Right lobe of liver (tissue), 6 donors: ENCODE data around the gene PAX5. TPM values are rescaled to one million over a fixed set of nuclear protein-coding genes. Genes with fewer than 3 reads are reported as not detected.

Experiments
- ATAC-seq, 4 donors: fragments of 200-7000 bp; cut with Tn5 transposase; one replicate each; pipeline ENCODE4 v1.9.1; 2020; ENCODE audit warnings: mild to moderate bottlenecking in 4 of 4, moderate library complexity in 4 of 4
- DNase-seq, 3 donors: peaks; one replicate each; pipeline ENCODE4 v3.0.0-alpha.2; 2020
- H3K27ac ChIP-seq, 3 donors: fragments of 200-600 bp; one replicate each; pipeline ENCODE4 v1.8.0; 2022
- H3K27me3 ChIP-seq, 2 donors: fragments of 200-600 bp; one replicate each; pipeline ENCODE4 v1.8.0; 2022
- H3K36me3 ChIP-seq, 4 donors: fragments of 200-600 bp; sonication (generic) in 1 of 4; one replicate each; pipeline versions ENCODE4 v1.5.1 to v1.8.0; 2017 to 2022; ENCODE audit warnings: control low read depth in 1 of 4
- H3K4me1 ChIP-seq, 4 donors: fragments of 200-600 bp; sonication (generic) in 1 of 4; one replicate each; pipeline versions ENCODE4 v1.5.1 to v1.8.0; 2017 to 2022; ENCODE audit warnings: control low read depth in 1 of 4
- H3K4me3 ChIP-seq, 3 donors: fragments of 200-600 bp; one replicate each; pipeline ENCODE4 v1.8.0; 2022
- H3K9me3 ChIP-seq, 4 donors: fragments of 200-600 bp; sonication (generic) in 1 of 4; one replicate each; pipeline versions ENCODE4 v1.5.1 to v1.8.0; 2017 to 2022; ENCODE audit warnings: control low read depth in 1 of 4
- POLR2A ChIP-seq: fragments of 450-650 bp; IDR thresholded peaks from one replicate; pipeline ENCODE4 v1.6.1; 2017; ENCODE audit warnings: antibody characterized with exemption, mild to moderate bottlenecking
- WGBS: methylation state at CpG from one replicate; pipeline ENCODE4 v1.1.6; 2018; ENCODE audit warnings: low coverage, low lambda C conversion rate; ENCODE audit not compliant: insufficient coverage; ENCODE audit errors: missing lambda C conversion rate; 5-methylcytosine and 5-hydroxymethylcytosine counted together
- intact Hi-C, 2 donors: fragments of 100-400 bp; cut with DNase I; formaldehyde crosslinking; loops; one replicate each; pipeline versions ENCODE4 v1.11.2 to v1.14.1; 2022
- total RNA-seq, 6 experiments: library from RNA; depleted of rRNA in 2 of 6; stranded (reverse); fragments of >200 nt in 2 of 6; fragmentation: NEBNext Ultra II Directional in 3 of 6; extraction: Animal tissue kit (Norgen Biotek cat#: 25700) in 3 of 6; gene quantifications; one replicate each; pipeline versions ENCODE4 v1.1.0 to v1.2.4, GENCODE V29; 2016 to 2023
- TF ChIP-seq, protein P1 (sequence below), 4 donors: fragments of 200-600 bp in 3 of 4; fragments of 450-650 bp in 1 of 4; IDR thresholded peaks; one replicate each; pipeline versions ENCODE4 v1.5.1 to v1.8.0; 2016 to 2022; ENCODE audit warnings: antibody characterized with exemption in 4 of 4, mild to moderate bottlenecking in 2 of 4
- donor health status: DM: no; HTN: yes; CAD: no.
- donor health status: DM: no; HTN: no; CAD: no.
- donor health status: DM: no; HTN: no; CAD: no.
- donor health status: DM: no; HTN: yes; CAD: no.
- donor health status: DM: no; HTN: yes; CAD: no.

Gene PAX5
- total RNA-seq, 6 experiments from 2014 or later = 0.12 to 0.18 TPM; not detected in 4

DNA sequence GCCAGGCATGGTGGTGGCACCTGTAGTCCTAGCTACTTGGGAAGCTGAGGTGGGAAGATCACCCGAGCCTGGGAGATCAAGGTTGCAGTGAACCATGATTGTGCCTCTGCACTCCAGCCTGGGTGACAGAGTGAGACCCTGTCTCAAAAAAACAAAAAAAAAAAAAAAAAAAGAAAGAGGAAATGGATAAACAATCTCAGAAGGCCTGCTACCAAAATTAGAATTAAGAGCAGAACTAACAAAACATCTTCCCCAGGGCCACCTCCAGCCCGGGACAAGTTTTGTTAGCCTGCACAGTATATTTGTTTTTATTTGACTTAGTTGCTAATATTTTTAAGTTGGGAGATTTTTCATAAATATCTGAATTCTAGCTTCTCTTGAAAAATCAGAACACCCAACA, 23.1 kb downstream of the PAX5 start:
- DNase-seq (no peak), ATAC-seq (no peak)
- Histone ChIP-seq H3K4me3 (no peak overlapping the region), H3K27me3 (peaks cover 2% of the 10 kb centered on the region in 2 donors), H3K9me3 (no peaks in the 10 kb centered on the region), H3K27ac (no peak overlapping the region), H3K4me1 (no peaks in the 10 kb centered on the region), H3K36me3 (no peaks in the 10 kb centered on the region)
- intact Hi-C loops = no loop called here
- WGBS = 17% methylated on average over 2 of the region's 2 CpGs
- TF ChIP-seq, protein P1, sequence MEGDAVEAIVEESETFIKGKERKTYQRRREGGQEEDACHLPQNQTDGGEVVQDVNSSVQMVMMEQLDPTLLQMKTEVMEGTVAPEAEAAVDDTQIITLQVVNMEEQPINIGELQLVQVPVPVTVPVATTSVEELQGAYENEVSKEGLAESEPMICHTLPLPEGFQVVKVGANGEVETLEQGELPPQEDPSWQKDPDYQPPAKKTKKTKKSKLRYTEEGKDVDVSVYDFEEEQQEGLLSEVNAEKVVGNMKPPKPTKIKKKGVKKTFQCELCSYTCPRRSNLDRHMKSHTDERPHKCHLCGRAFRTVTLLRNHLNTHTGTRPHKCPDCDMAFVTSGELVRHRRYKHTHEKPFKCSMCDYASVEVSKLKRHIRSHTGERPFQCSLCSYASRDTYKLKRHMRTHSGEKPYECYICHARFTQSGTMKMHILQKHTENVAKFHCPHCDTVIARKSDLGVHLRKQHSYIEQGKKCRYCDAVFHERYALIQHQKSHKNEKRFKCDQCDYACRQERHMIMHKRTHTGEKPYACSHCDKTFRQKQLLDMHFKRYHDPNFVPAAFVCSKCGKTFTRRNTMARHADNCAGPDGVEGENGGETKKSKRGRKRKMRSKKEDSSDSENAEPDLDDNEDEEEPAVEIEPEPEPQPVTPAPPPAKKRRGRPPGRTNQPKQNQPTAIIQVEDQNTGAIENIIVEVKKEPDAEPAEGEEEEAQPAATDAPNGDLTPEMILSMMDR (IDR thresholded peaks at IDR 0.05) = no peak
- TF ChIP-seq POLR2A = no peak

DNA sequence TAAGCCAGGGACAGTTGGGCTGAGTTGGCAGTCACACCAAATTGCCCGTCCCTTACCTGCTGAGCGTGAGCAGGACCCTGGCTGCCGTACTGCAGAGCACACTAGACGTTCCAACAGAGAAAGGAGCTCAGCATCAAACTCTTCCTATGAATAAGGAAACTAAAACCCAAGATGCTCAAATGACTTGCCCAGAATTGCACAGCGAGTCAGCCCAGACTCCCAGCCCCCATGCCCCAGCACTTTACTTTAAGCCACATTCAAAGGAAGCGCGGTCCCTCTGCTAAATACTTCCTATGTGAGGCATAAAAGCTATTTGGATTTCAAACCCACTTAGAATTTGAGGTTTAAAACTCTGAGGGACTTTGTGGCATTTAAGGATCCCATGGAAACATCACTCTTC, 23.9 kb downstream of the PAX5 start:
- no peaks in the 10 kb centered on the region for H3K36me3 ChIP-seq
- no peak overlapping the region for H3K27ac ChIP-seq
- no peak for ATAC-seq
- WGBS = 60% methylated on average over 6 of the region's 7 CpGs
- TF ChIP-seq, protein P1 (IDR thresholded peaks at IDR 0.05) = no peak
- no peak for TF ChIP-seq POLR2A
- intact Hi-C loops = no loop called here
- no peaks in the 10 kb centered on the region for H3K9me3 ChIP-seq
- DNase-seq = no peak
- H3K4me3 ChIP-seq = no peak overlapping the region
- no peaks in the 10 kb centered on the region for H3K4me1 ChIP-seq
- no peaks in the 10 kb centered on the region for H3K27me3 ChIP-seq

DNA sequence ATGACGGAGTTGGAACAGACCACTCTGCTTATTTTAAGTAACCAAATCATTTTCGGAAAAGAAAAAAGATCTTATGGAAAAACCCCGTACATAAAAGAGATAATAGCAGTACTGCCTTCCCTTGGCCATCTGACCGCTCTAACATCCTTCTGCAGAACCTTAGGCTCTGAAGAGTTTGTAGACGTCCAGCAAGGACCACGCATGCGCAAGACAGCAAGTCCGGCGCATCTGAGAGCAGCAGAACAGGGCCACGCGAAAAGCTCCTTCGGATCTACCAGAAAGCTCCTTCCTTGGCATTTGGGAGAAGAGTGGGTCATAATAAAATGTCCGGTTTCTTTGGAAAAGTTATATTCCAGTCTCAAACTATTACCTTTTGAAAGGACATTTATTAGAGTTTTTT, 26.8 kb downstream of the PAX5 start:
- Histone ChIP-seq H3K4me3 (no peak overlapping the region), H3K4me1 (no peaks in the 10 kb centered on the region), H3K9me3 (no peaks in the 10 kb centered on the region), H3K36me3 (no peaks in the 10 kb centered on the region), H3K27ac (no peak overlapping the region), H3K27me3 (no peaks in the 10 kb centered on the region)
- ATAC-seq (no peak), DNase-seq (no peak)
- WGBS = 60% methylated on average over 9 of the region's 13 CpGs
- intact Hi-C loops = no loop called here
- no peak for TF ChIP-seq POLR2A
- TF ChIP-seq, protein P1 (IDR thresholded peaks at IDR 0.05) = no peak

DNA sequence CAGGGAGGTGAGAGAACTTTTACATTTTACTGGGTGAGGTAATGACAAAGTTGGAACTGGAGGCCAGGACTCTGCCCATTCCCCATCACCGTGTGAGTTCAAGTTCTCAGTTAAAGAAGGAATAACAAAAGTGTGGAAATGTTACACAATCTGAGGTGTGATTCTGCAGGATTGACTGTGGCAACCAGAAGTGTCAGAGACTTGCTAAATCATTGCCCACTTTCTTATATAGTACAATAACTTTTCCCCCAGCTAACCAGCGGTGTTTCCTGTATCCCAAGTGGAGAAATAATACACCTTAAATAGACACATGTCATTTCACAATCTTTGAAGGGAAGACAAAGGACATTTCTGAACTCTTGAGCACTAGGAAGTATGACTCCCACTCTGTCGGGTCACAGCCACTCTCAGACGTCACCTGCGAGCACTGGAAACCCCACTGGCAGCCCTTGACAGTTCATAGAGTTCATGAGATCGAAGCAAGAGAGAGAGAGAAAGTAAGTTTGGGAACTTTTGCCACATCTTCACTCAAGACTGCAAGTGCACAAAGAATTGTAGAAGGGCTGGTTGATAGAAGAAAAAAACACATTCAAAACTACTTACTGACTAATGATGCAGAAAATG, 28.4 kb downstream of the PAX5 start:
- H3K27ac ChIP-seq = no peak overlapping the region
- H3K4me3 ChIP-seq = no peak overlapping the region
- H3K36me3 ChIP-seq = no peaks in the 10 kb centered on the region
- H3K9me3 ChIP-seq = no peaks in the 10 kb centered on the region
- TF ChIP-seq POLR2A = no peak
- TF ChIP-seq, protein P1 (IDR thresholded peaks at IDR 0.05) = no peak
- no peak for ATAC-seq
- intact Hi-C loops = no loop called here
- no peaks in the 10 kb centered on the region for H3K4me1 ChIP-seq
- no peaks in the 10 kb centered on the region for H3K27me3 ChIP-seq
- DNase-seq = no peak
- 36% methylated on average over 6 of the region's 6 CpGs for WGBS
